Esophagus muscularis mucosa (tissue), 4 donors: ENCODE measurements around the gene ZNF429. TPM values are rescaled to one million over a fixed set of nuclear protein-coding genes. Genes with fewer than 3 reads are reported as not detected.

Experiments
- DNase-seq: peaks from one replicate; pipeline ENCODE4 v3.0.0-alpha.2; 2017; ENCODE audit errors: extremely low spot score
- H3K27ac ChIP-seq, 4 donors: fragments of 200-600 bp; sonication (generic); replicated peaks in 1 of 4; 1 replicate in 3 of 4; 2 replicates in 1 of 4; pipeline ENCODE4 v1.5.1; 2016 to 2019; ENCODE audit warnings: mild to moderate bottlenecking in 1 of 4
- H3K27me3 ChIP-seq, 4 donors: fragments of 200-600 bp; sonication (generic); one replicate each; pipeline versions ENCODE4 v1.5.1 to v1.6.0; 2016 to 2019
- H3K36me3 ChIP-seq, 4 donors: fragments of 200-600 bp; sonication (generic); one replicate each; pipeline ENCODE4 v1.5.1; 2016 to 2019
- H3K4me1 ChIP-seq, 4 donors: fragments of 200-600 bp; sonication (generic); one replicate each; pipeline ENCODE4 v1.5.1; 2016 to 2019
- H3K4me3 ChIP-seq, 4 donors: fragments of 200-600 bp; sonication (generic); 1 replicate in 2 of 4; 2 replicates in 2 of 4; pipeline ENCODE4 v1.5.1; 2016 to 2019; ENCODE audit warnings: mild to moderate bottlenecking in 4 of 4, moderate library complexity in 1 of 4
- H3K9me3 ChIP-seq, 4 donors: fragments of 200-600 bp; sonication (generic); 1 replicate in 3 of 4; 2 replicates in 1 of 4; pipeline ENCODE4 v1.5.1; 2016 to 2019
- CTCF ChIP-seq, 3 experiments: fragments of 200-600 bp in 2 of 3; fragments of 450-650 bp in 1 of 3; sonication (generic) in 2 of 3; IDR thresholded peaks; one replicate each; pipeline ENCODE4 v1.5.1; 2017 to 2019; ENCODE audit warnings: antibody characterized with exemption in 3 of 3, mild to moderate bottlenecking in 2 of 3, moderate library complexity in 1 of 3
- EP300 ChIP-seq: sonication (generic); formaldehyde crosslinking; IDR thresholded peaks from one replicate; pipeline ENCODE4 v1.6.1; 2017; ENCODE audit warnings: antibody characterized with exemption
- POLR2A ChIP-seq: fragments of 450-650 bp; IDR thresholded peaks from one replicate; pipeline ENCODE4 v1.6.1; 2017; ENCODE audit warnings: antibody characterized with exemption, moderate library complexity, mild to moderate bottlenecking, low read depth
- POLR2AphosphoS5 ChIP-seq, 2 donors: sonication (generic); formaldehyde crosslinking; IDR thresholded peaks; one replicate each; pipeline ENCODE4 v1.6.1; 2017; ENCODE audit warnings: antibody characterized with exemption in 2 of 2
- WGBS: methylation state at CpG from one replicate; pipeline ENCODE4 v1.1.5; 2018; 5-methylcytosine and 5-hydroxymethylcytosine counted together
- intact Hi-C: fragments of 100-400 bp; cut with DNase I; formaldehyde crosslinking; loops from one replicate; pipeline ENCODE4 v1.15.1; 2023
- total RNA-seq, 4 donors: library from RNA; depleted of rRNA; stranded (reverse); fragments of >200 nt; gene quantifications; one replicate each; pipeline versions ENCODE4 v1.1.0 to v1.2.1, GENCODE V29; 2016

Gene ZNF429
- total RNA-seq, 4 donors from 2014 or later: 7.8 to 15.0 (median 11.4) TPM

GRCh38 chr19:21483589-21484170, 21.7 kb upstream of the ZNF429 start:
- DNase-seq: no peak
- 75% methylated on average over 42 of the region's 43 CpGs for WGBS
- peaks cover 0 to 2% (median 0%) of the 10 kb centered on the region in 4 donors for H3K9me3 ChIP-seq
- H3K27me3 ChIP-seq: no peaks in the 10 kb centered on the region
- peaks cover 0 to 10% (median 3%) of the 10 kb centered on the region in 4 donors for H3K4me1 ChIP-seq
- intact Hi-C loops: loop anchor here (2.0 kb wide), 2 partner anchors 215 to 281 kb away; no protein-coding TSS in a partner anchor
- peak overlapping the region in 1 of 4 donors; percentile 43 for H3K27ac ChIP-seq
- peak overlapping the region in 2 of 4 donors; percentile 32 for H3K4me3 ChIP-seq
- H3K36me3 ChIP-seq: no peaks in the 10 kb centered on the region
- TF ChIP-seq POLR2AphosphoS5 (IDR thresholded peaks at IDR 0.05) (no peak), CTCF (IDR thresholded peaks at IDR 0.05) (peak; percentile 68 to 87 (median 70))

GRCh38 chr19:21484631-21485030, 20.8 kb upstream of the ZNF429 start:
- no peak for TF ChIP-seq POLR2A
- no peak for TF ChIP-seq POLR2AphosphoS5 (IDR thresholded peaks at IDR 0.05)
- TF ChIP-seq CTCF (IDR thresholded peaks at IDR 0.05): no peak
- Histone ChIP-seq H3K27ac (no peak overlapping the region), H3K9me3 (peaks cover 0 to 2% (median 0%) of the 10 kb centered on the region in 4 donors), H3K4me1 (peaks cover 0 to 10% (median 3%) of the 10 kb centered on the region in 4 donors), H3K27me3 (no peaks in the 10 kb centered on the region), H3K36me3 (no peaks in the 10 kb centered on the region), H3K4me3 (no peak overlapping the region)
- WGBS: 87% methylated on average over 5 of the region's 5 CpGs
- intact Hi-C loops: loop anchor here (2.0 kb wide), 1 partner anchor 214 kb away; no protein-coding TSS in a partner anchor
- DNase-seq: no peak

- no peak overlapping the region for H3K27ac ChIP-seq
- intact Hi-C loops: loop anchor here (2.0 kb wide), 1 partner anchor 213 kb away; no protein-coding TSS in a partner anchor
- no peaks in the 10 kb centered on the region for H3K27me3 ChIP-seq
- no peaks in the 10 kb centered on the region for H3K36me3 ChIP-seq
- no peak for DNase-seq
- H3K9me3 ChIP-seq: peaks cover 0 to 2% (median 0%) of the 10 kb centered on the region in 4 donors
- H3K4me1 ChIP-seq: peaks cover 0 to 10% (median 3%) of the 10 kb centered on the region in 4 donors
- TF ChIP-seq EP300 (no peak), POLR2A (no peak), POLR2AphosphoS5 (IDR thresholded peaks at IDR 0.05) (no peak), CTCF (IDR thresholded peaks at IDR 0.05) (no peak)
- no peak overlapping the region for H3K4me3 ChIP-seq
Observed at GRCh38 chr19:21485926-21486325, 19.5 kb upstream of the ZNF429 start.

- H3K27ac ChIP-seq: no peak overlapping the region
- peaks cover 0 to 6% (median 2%) of the 10 kb centered on the region in 4 donors for H3K4me1 ChIP-seq
- 100% methylated on average over 1 of the region's 1 CpG for WGBS
- no peak for DNase-seq
- TF ChIP-seq EP300 (no peak), POLR2A (no peak), POLR2AphosphoS5 (IDR thresholded peaks at IDR 0.05) (no peak), CTCF (IDR thresholded peaks at IDR 0.05) (no peak)
- H3K27me3 ChIP-seq: no peaks in the 10 kb centered on the region
- peaks cover 0 to 2% (median 0%) of the 10 kb centered on the region in 4 donors for H3K9me3 ChIP-seq
- H3K36me3 ChIP-seq: no peaks in the 10 kb centered on the region
- intact Hi-C loops: no loop called here
- H3K4me3 ChIP-seq: no peak overlapping the region
Observed at GRCh38 chr19:21487969-21488368, 17.4 kb upstream of the ZNF429 start.

GRCh38 chr19:21491146-21491545, 14.3 kb upstream of the ZNF429 start:
- H3K4me3 ChIP-seq: no peak overlapping the region
- WGBS: 68% methylated on average over 4 of the region's 4 CpGs
- H3K9me3 ChIP-seq: no peaks in the 10 kb centered on the region
- intact Hi-C loops: no loop called here
- no peaks in the 10 kb centered on the region for H3K27me3 ChIP-seq
- no peak for DNase-seq
- no peaks in the 10 kb centered on the region for H3K36me3 ChIP-seq
- H3K27ac ChIP-seq: no peak overlapping the region
- no peaks in the 10 kb centered on the region for H3K4me1 ChIP-seq
- TF ChIP-seq EP300: no peak
- TF ChIP-seq POLR2A: no peak
- no peak for TF ChIP-seq CTCF (IDR thresholded peaks at IDR 0.05)
- no peak for TF ChIP-seq POLR2AphosphoS5 (IDR thresholded peaks at IDR 0.05)
